OCI-LY7 (cell line): Measurements from ENCODE around the gene PSMG1. TPM values are rescaled to one million over a fixed set of nuclear protein-coding genes. Genes with fewer than 3 reads are reported as not detected.

ENCODE experiments used
- BruUV-seq: library from RNA; stranded (reverse); fragments of 400-500 nt; replicated peaks from 2 replicates; lab custom pipeline; 2021; lab: Mats Ljungman, UMichigan
- CTCF ChIA-PET: fragments of 300-600 bp; sonication (Branson Sonifier 250); formaldehyde crosslinking; loops from one replicate; lab custom pipeline; 2022; ENCODE audit warnings: antibody characterized with exemption; ENCODE audit not compliant: unreplicated experiment; lab: Charles Lee
- POLR2A ChIA-PET: fragments of 300-600 bp; sonication (Branson Sonifier 250); formaldehyde crosslinking; loops from one replicate; lab custom pipeline; 2022; ENCODE audit warnings: antibody characterized with exemption; lab: Charles Lee
- DNase-seq: peaks from one replicate; pipeline ENCODE4 v3.0.0-alpha.2; 2015; ENCODE audit warnings: low spot score
- H2AFZ ChIP-seq: fragments of 200-600 bp; sonication (generic), shearing (Covaris generic); 2 replicates; pipeline ENCODE4 v1.6.1; 2014; ENCODE audit warnings: mild to moderate bottlenecking, antibody characterized with exemption, low read length, moderate library complexity
- H3K27ac ChIP-seq: fragments of 200-600 bp; sonication (generic); 2 replicates; pipeline ENCODE4 v1.5.1; 2014; ENCODE audit warnings: mixed run types, low read depth, mild to moderate bottlenecking, moderate library complexity, low read length, inconsistent platforms; ENCODE audit not compliant: poor library complexity, severe bottlenecking
- H3K36me3 ChIP-seq: fragments of 200-600 bp; sonication (generic); 2 replicates; pipeline ENCODE4 v1.6.1; 2014; ENCODE audit warnings: mild to moderate bottlenecking, antibody characterized with exemption, low read length, moderate library complexity, mixed read lengths; ENCODE audit not compliant: insufficient read depth
- H3K4me1 ChIP-seq: fragments of 200-600 bp; sonication (generic); 2 replicates; pipeline ENCODE4 v1.5.1; 2014; ENCODE audit warnings: mild to moderate bottlenecking, low read length; ENCODE audit not compliant: insufficient read depth, poor library complexity, severe bottlenecking
- H3K4me2 ChIP-seq: fragments of 200-600 bp; sonication (generic); 2 replicates; pipeline ENCODE4 v1.6.1; 2014; ENCODE audit warnings: mild to moderate bottlenecking, low read length
- H3K4me3 ChIP-seq: fragments of 200-600 bp; sonication (generic); 2 replicates; pipeline ENCODE4 v1.5.1; 2014; ENCODE audit warnings: mild to moderate bottlenecking, low read depth, low read length; ENCODE audit not compliant: poor library complexity, severe bottlenecking
- H3K79me2 ChIP-seq: fragments of 200-600 bp; sonication (generic); 2 replicates; pipeline ENCODE4 v1.6.1; 2016; ENCODE audit warnings: low read depth, mild to moderate bottlenecking, low read length, moderate library complexity, mixed read lengths; ENCODE audit not compliant: insufficient read depth
- H3K9me2 ChIP-seq: fragments of 200-600 bp; sonication (generic); 2 replicates; pipeline ENCODE4 v1.6.1; 2016; ENCODE audit warnings: mild to moderate bottlenecking, low read length, mixed read lengths; ENCODE audit not compliant: insufficient read depth
- H3K9me3 ChIP-seq: fragments of 200-600 bp; sonication (generic); 2 replicates; pipeline ENCODE4 v1.6.1; 2014; ENCODE audit warnings: mild to moderate bottlenecking, mixed run types, low read length, mixed read lengths
- H4K20me1 ChIP-seq: fragments of 200-600 bp; sonication (generic); 2 replicates; pipeline ENCODE4 v1.6.1; 2014; ENCODE audit warnings: mild to moderate bottlenecking, antibody characterized with exemption, low read length, moderate library complexity, mixed read lengths; ENCODE audit not compliant: insufficient read depth
- EZH2phosphoT487 ChIP-seq: fragments of 200-600 bp; sonication (generic); IDR thresholded peaks from 2 replicates; pipeline ENCODE4 v1.6.1; 2018; ENCODE audit warnings: low read depth, borderline replicate concordance, mild to moderate bottlenecking, mixed run types, antibody characterized with exemption, low read length, moderate library complexity, mixed read lengths
- intact Hi-C: fragments of 100-400 bp; cut with micrococcal nuclease; formaldehyde crosslinking; loops from one replicate; pipeline ENCODE4 v1.10.0; 2022; ENCODE audit not compliant: unreplicated experiment
- total RNA-seq, 2 experiments: library from RNA; depleted of rRNA in 1 of 2; stranded (reverse); fragments of >200 nt in 1 of 2; shearing (Covaris generic) in 1 of 2; gene quantifications; 2 replicates each; pipeline ENCODE4 v1.2.3, GENCODE V29; 2014 to 2022
- TF ChIP-seq, protein P1 (sequence below): fragments of 200-600 bp; sonication (generic); conservative IDR thresholded peaks from 2 replicates; pipeline ENCODE4 v1.5.1; 2014; ENCODE audit warnings: mild to moderate bottlenecking, antibody characterized with exemption, low read length, moderate library complexity, mixed read lengths

Gene PSMG1
- total RNA-seq, 2 experiments from 2014 or later, result 87.2 to 123 TPM

- no peak for DNase-seq
- POLR2A ChIA-PET, result no interaction called here
- CTCF ChIA-PET, result no interaction called here
- Histone ChIP-seq H3K4me2 (no peak overlapping the region), H3K9me3 (peaks cover 9% of the 10 kb centered on the region), H3K4me1 (no peaks in the 10 kb centered on the region), H3K27ac (no peak overlapping the region), H3K36me3 (peaks cover 41% of the 10 kb centered on the region), H3K9me2 (no peaks in the 10 kb centered on the region), H4K20me1 (no peaks in the 10 kb centered on the region), H3K79me2 (no peaks in the 10 kb centered on the region), H2AFZ (no peak overlapping the region), H3K4me3 (no peak overlapping the region)
- intact Hi-C loops, result no loop called here
- TF ChIP-seq EZH2phosphoT487, result no peak
- TF ChIP-seq, protein P1, sequence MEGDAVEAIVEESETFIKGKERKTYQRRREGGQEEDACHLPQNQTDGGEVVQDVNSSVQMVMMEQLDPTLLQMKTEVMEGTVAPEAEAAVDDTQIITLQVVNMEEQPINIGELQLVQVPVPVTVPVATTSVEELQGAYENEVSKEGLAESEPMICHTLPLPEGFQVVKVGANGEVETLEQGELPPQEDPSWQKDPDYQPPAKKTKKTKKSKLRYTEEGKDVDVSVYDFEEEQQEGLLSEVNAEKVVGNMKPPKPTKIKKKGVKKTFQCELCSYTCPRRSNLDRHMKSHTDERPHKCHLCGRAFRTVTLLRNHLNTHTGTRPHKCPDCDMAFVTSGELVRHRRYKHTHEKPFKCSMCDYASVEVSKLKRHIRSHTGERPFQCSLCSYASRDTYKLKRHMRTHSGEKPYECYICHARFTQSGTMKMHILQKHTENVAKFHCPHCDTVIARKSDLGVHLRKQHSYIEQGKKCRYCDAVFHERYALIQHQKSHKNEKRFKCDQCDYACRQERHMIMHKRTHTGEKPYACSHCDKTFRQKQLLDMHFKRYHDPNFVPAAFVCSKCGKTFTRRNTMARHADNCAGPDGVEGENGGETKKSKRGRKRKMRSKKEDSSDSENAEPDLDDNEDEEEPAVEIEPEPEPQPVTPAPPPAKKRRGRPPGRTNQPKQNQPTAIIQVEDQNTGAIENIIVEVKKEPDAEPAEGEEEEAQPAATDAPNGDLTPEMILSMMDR, result no peak
- no TSS peak for BruUV-seq
These were observed 14.5 kb downstream of the PSMG1 start for GRCh38 chr21:39168800-39169199.

DNA sequence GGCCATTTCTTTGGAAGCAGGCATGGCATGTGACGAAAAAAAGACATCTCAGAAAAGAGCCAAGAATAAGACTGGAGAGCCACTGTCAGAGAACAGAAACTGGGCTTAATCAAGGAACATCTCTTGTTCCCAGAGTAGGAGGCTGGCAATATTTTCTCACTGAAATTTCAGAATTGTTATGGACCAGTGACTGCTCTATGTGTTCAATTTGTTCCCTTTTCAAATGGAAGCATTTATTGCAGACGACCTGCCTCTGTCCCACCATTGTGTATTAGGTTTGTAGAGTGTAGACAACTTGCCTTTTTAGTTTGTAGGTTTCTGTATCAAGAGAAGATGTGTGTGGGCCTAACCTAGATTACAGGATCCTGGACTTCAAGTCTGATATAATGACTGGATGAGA is 18.7 kb downstream of the PSMG1 start:
- H3K27ac ChIP-seq, result no peak overlapping the region
- H3K36me3 ChIP-seq, result peaks cover 6% of the 10 kb centered on the region
- H3K4me2 ChIP-seq, result no peak overlapping the region
- ChIA-PET CTCF (no interaction called here), POLR2A (interaction anchor here (1.1 kb wide), 1 partner anchor 13 kb away, joined by 4 read pairs; no protein-coding TSS in a partner anchor)
- H4K20me1 ChIP-seq, result no peaks in the 10 kb centered on the region
- no peak overlapping the region for H3K4me3 ChIP-seq
- H2AFZ ChIP-seq, result no peak overlapping the region
- intact Hi-C loops, result no loop called here
- no peaks in the 10 kb centered on the region for H3K4me1 ChIP-seq
- BruUV-seq, result no TSS peak
- TF ChIP-seq, protein P1, result no peak
- no peak for TF ChIP-seq EZH2phosphoT487
- H3K9me2 ChIP-seq, result no peaks in the 10 kb centered on the region
- H3K79me2 ChIP-seq, result no peaks in the 10 kb centered on the region
- peaks cover 9% of the 10 kb centered on the region for H3K9me3 ChIP-seq
- no peak for DNase-seq

DNA sequence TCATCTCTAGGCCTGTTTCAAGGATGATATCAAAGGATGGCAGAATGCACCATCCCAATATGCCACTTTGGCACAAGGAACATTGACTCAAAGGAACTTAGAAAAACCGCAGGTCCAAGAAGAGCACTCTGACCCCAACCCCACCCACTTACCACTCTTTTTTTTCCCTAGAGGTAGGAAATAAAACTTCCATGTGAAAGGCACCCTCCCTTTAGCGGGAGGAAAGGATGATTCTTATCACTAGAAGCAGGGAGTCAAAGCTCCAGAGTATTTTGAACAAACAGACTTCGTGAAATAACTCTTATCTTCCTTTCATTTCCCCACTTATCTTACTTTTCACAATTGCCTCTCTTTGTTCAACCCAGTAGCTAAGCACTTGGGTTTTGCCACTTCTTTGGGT is 22.2 kb downstream of the PSMG1 start:
- no peak for TF ChIP-seq EZH2phosphoT487
- TF ChIP-seq, protein P1, result no peak
- no peaks in the 10 kb centered on the region for H3K36me3 ChIP-seq
- ChIA-PET POLR2A (interaction anchor here (0.9 to 1.3 kb wide), 2 partner anchors 16 to 22 kb away, joined by 4 to 6 read pairs; partner anchors contain the start of gene PSMG1), CTCF (no interaction called here)
- peaks cover 9% of the 10 kb centered on the region for H3K9me3 ChIP-seq
- no peak overlapping the region for H2AFZ ChIP-seq
- no peaks in the 10 kb centered on the region for H3K9me2 ChIP-seq
- no peak for DNase-seq
- no peaks in the 10 kb centered on the region for H3K79me2 ChIP-seq
- H3K4me1 ChIP-seq, result no peaks in the 10 kb centered on the region
- H3K27ac ChIP-seq, result no peak overlapping the region
- intact Hi-C loops, result no loop called here
- no peak overlapping the region for H3K4me3 ChIP-seq
- no peaks in the 10 kb centered on the region for H4K20me1 ChIP-seq
- no TSS peak for BruUV-seq
- H3K4me2 ChIP-seq, result no peak overlapping the region
